Liver (tissue), 9 donors: Measurements from ENCODE around the gene CDH3. TPM values are rescaled to one million over a fixed set of nuclear protein-coding genes. Genes with fewer than 3 reads are reported as not detected.

Experiments used
- DNase-seq: peaks from one replicate; pipeline ENCODE4 v3.0.0-alpha.2; 2017; ENCODE audit warnings: low spot score
- H3K27ac ChIP-seq, 2 donors: one replicate each; pipeline ENCODE4 v1.7.0; 2013; ENCODE audit warnings: inconsistent platforms in 2 of 2, low read length in 2 of 2, control low read depth in 1 of 2, low read depth in 1 of 2, mild to moderate bottlenecking in 1 of 2
- H3K27me3 ChIP-seq, 4 donors: one replicate each; pipeline versions ENCODE4 v1.6.1 to v1.7.0; 2013; ENCODE audit warnings: low read length in 3 of 4, inconsistent platforms in 1 of 4, mild to moderate bottlenecking in 1 of 4, moderate library complexity in 1 of 4; ENCODE audit not compliant: control insufficient read depth in 4 of 4, insufficient read depth in 4 of 4
- H3K36me3 ChIP-seq, 4 donors: one replicate each; pipeline versions ENCODE4 v1.6.1 to v1.7.0; 2013; ENCODE audit warnings: low read length in 3 of 4, mild to moderate bottlenecking in 3 of 4, low read depth in 1 of 4, moderate library complexity in 1 of 4; ENCODE audit not compliant: control insufficient read depth in 4 of 4, insufficient read depth in 3 of 4
- H3K4me1 ChIP-seq, 4 donors: one replicate each; pipeline versions ENCODE4 v1.6.1 to v1.7.0; 2013; ENCODE audit warnings: low read length in 3 of 4, mild to moderate bottlenecking in 3 of 4, moderate library complexity in 1 of 4; ENCODE audit not compliant: control insufficient read depth in 4 of 4, insufficient read depth in 4 of 4
- H3K4me3 ChIP-seq, 3 donors: one replicate each; pipeline versions ENCODE4 v1.6.1 to v1.7.0; 2013; ENCODE audit warnings: low read length in 3 of 3, control low read depth in 1 of 3, low read depth in 1 of 3, mild to moderate bottlenecking in 1 of 3
- H3K9ac ChIP-seq, 2 donors: one replicate each; pipeline ENCODE4 v1.7.0; 2013; ENCODE audit warnings: low read length in 2 of 2, mild to moderate bottlenecking in 2 of 2, moderate library complexity in 2 of 2, control low read depth in 1 of 2, low read depth in 1 of 2
- H3K9me3 ChIP-seq, 4 donors: one replicate each; pipeline versions ENCODE4 v1.6.1 to v1.7.0; 2013; ENCODE audit warnings: low read length in 3 of 4; ENCODE audit not compliant: control insufficient read depth in 4 of 4
- FOXA1 ChIP-seq: IDR thresholded peaks from 2 replicates; pipeline ENCODE4 v1.6.1; 2016; ENCODE audit warnings: antibody characterized with exemption
- FOXA2 ChIP-seq: IDR thresholded peaks from 2 replicates; pipeline ENCODE4 v1.6.1; 2016; ENCODE audit warnings: antibody characterized with exemption
- JUND ChIP-seq, 2 donors: IDR thresholded peaks; 2 replicates each; pipeline ENCODE4 v1.6.1; 2016; ENCODE audit warnings: antibody characterized with exemption in 2 of 2
- NR2F2 ChIP-seq: IDR thresholded peaks from 2 replicates; pipeline ENCODE4 v1.6.1; 2016; ENCODE audit warnings: antibody characterized with exemption
- RAD21 ChIP-seq, 2 donors: IDR thresholded peaks; 2 replicates each; pipeline ENCODE4 v1.6.1; 2016; ENCODE audit warnings: antibody characterized with exemption in 2 of 2, mild to moderate bottlenecking in 2 of 2
- RXRA ChIP-seq, 2 donors: IDR thresholded peaks; 2 replicates each; pipeline ENCODE4 v1.6.1; 2017 to 2018; ENCODE audit warnings: antibody characterized with exemption in 2 of 2, mild to moderate bottlenecking in 1 of 2
- SP1 ChIP-seq: IDR thresholded peaks from 2 replicates; pipeline ENCODE4 v1.6.1; 2018; ENCODE audit warnings: antibody characterized with exemption, mild to moderate bottlenecking
- TAF1 ChIP-seq: conservative IDR thresholded peaks from 2 replicates; pipeline ENCODE4 v1.6.1; 2016; ENCODE audit warnings: antibody characterized with exemption, mild to moderate bottlenecking
- YY1 ChIP-seq: IDR thresholded peaks from 2 replicates; pipeline ENCODE4 v1.6.1; 2016; ENCODE audit warnings: antibody characterized with exemption, mild to moderate bottlenecking
- WGBS: extraction: QIAGEN DNeasy Blood & Tissue Kit; methylation state at CpG from one replicate; pipeline ENCODE4 v1.1.7; 2013; 5-methylcytosine and 5-hydroxymethylcytosine counted together
- polyA plus RNA-seq, 2 donors: library from polyadenylated mRNA; stranded (reverse) in 1 of 2; unstranded in 1 of 2; fragments of 200-250 nt in 1 of 2; fragments of >200 nt in 1 of 2; fragmentation: Nextera tagmentation in 1 of 2; extraction: Ambion mirVana in 1 of 2; gene quantifications; one replicate each; pipeline versions ENCODE4 v1.2.1 to v1.2.3, GENCODE V29; 2013 to 2015
- total RNA-seq, 2 donors: library from RNA; depleted of rRNA; stranded (reverse); fragments of >200 nt; gene quantifications; one replicate each; pipeline ENCODE4 v1.2.3, GENCODE V29; 2014
- TF ChIP-seq, protein P1 (sequence below): fragments of 150-350 bp; IDR thresholded peaks from 2 replicates; pipeline ENCODE4 v1.5.1; 2017; ENCODE audit warnings: improper control_type of control experiment, low read depth, low read length; ENCODE audit not compliant: missing input control
- TF ChIP-seq, protein P2 (sequence below): IDR thresholded peaks from 2 replicates; pipeline ENCODE4 v1.6.1; 2016; ENCODE audit warnings: antibody characterized with exemption
- TF ChIP-seq, protein P3 (sequence below): IDR thresholded peaks from 2 replicates; pipeline ENCODE4 v1.6.1; 2016; ENCODE audit warnings: antibody characterized with exemption
- TF ChIP-seq, protein P4 (sequence below): IDR thresholded peaks from 2 replicates; pipeline ENCODE4 v1.6.1; 2016; ENCODE audit warnings: antibody characterized with exemption
- donor health status: healthy.
- donor health status: healthy.
- donor health status: healthy.
- donor health status: healthy.
- donor health status: healthy.

CDH3 gene
- total and polyA plus RNA-seq, 4 donors, result 0.08 to 0.19 TPM; not detected in 2

DNA sequence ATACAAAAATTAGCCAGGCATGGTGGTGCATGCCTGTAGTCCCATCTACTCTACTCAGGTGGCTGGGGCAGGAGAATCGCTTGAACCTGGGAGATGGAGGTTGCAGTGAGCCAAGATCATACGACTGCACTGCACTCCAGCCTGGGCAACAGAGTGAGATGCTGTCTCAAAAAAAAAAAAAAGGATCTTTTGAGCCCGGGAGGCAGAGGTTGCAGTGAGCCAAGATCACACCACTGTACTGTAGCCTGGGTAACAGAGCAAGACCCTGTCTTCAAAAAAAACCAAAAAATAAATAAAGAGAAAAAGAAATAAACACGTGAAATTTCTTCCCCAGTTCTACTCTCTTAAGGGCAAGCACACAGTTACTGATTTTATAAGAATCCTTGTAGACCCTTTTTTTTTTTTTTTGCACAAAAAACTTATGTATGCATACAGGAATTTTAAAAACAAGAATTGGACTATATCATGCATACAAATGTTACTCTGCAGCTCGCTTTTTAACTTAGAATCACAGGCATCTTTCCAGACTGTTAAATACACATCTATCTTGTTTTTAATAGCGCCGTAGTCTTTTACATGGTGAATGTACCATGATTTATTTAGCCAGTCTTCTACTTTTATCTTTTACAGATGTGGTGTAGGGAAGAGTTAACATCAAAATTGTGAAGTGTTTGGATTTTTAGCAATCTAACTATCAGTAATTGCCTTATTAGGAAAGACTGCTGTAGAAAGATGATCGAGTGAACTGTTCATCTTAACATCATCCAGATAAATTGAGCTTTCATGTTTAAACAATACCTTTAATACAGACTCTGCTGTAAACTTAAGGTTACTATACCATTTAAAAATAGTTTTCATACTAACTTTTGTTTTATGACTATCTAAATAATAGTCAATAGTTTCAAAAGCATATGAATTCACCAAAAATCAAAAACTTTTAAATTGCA lies 14.6 kb downstream of the CDH3 start:
- TF ChIP-seq, protein P1, sequence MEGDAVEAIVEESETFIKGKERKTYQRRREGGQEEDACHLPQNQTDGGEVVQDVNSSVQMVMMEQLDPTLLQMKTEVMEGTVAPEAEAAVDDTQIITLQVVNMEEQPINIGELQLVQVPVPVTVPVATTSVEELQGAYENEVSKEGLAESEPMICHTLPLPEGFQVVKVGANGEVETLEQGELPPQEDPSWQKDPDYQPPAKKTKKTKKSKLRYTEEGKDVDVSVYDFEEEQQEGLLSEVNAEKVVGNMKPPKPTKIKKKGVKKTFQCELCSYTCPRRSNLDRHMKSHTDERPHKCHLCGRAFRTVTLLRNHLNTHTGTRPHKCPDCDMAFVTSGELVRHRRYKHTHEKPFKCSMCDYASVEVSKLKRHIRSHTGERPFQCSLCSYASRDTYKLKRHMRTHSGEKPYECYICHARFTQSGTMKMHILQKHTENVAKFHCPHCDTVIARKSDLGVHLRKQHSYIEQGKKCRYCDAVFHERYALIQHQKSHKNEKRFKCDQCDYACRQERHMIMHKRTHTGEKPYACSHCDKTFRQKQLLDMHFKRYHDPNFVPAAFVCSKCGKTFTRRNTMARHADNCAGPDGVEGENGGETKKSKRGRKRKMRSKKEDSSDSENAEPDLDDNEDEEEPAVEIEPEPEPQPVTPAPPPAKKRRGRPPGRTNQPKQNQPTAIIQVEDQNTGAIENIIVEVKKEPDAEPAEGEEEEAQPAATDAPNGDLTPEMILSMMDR, result no peak
- TF ChIP-seq JUND (IDR thresholded peaks at IDR 0.05) (no peak), NR2F2 (no peak), RAD21 (IDR thresholded peaks at IDR 0.05) (no peak)
- TF ChIP-seq, protein P2, sequence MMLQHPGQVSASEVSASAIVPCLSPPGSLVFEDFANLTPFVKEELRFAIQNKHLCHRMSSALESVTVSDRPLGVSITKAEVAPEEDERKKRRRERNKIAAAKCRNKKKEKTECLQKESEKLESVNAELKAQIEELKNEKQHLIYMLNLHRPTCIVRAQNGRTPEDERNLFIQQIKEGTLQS, result no peak
- TF ChIP-seq, protein P3, sequence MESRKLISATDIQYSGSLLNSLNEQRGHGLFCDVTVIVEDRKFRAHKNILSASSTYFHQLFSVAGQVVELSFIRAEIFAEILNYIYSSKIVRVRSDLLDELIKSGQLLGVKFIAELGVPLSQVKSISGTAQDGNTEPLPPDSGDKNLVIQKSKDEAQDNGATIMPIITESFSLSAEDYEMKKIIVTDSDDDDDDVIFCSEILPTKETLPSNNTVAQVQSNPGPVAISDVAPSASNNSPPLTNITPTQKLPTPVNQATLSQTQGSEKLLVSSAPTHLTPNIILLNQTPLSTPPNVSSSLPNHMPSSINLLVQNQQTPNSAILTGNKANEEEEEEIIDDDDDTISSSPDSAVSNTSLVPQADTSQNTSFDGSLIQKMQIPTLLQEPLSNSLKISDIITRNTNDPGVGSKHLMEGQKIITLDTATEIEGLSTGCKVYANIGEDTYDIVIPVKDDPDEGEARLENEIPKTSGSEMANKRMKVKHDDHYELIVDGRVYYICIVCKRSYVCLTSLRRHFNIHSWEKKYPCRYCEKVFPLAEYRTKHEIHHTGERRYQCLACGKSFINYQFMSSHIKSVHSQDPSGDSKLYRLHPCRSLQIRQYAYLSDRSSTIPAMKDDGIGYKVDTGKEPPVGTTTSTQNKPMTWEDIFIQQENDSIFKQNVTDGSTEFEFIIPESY, result no peak
- TF ChIP-seq, protein P4, sequence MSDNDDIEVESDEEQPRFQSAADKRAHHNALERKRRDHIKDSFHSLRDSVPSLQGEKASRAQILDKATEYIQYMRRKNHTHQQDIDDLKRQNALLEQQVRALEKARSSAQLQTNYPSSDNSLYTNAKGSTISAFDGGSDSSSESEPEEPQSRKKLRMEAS, result no peak
- no peaks in the 10 kb centered on the region for H3K9me3 ChIP-seq
- no peak overlapping the region for H3K4me3 ChIP-seq
- no peaks in the 10 kb centered on the region for H3K27me3 ChIP-seq
- H3K27ac ChIP-seq, result no peak overlapping the region
- no peak overlapping the region for H3K9ac ChIP-seq
- WGBS, result 66% methylated on average over 8 of the region's 8 CpGs
- H3K4me1 ChIP-seq, result no peaks in the 10 kb centered on the region
- no peaks in the 10 kb centered on the region for H3K36me3 ChIP-seq
- DNase-seq, result no peak

DNA sequence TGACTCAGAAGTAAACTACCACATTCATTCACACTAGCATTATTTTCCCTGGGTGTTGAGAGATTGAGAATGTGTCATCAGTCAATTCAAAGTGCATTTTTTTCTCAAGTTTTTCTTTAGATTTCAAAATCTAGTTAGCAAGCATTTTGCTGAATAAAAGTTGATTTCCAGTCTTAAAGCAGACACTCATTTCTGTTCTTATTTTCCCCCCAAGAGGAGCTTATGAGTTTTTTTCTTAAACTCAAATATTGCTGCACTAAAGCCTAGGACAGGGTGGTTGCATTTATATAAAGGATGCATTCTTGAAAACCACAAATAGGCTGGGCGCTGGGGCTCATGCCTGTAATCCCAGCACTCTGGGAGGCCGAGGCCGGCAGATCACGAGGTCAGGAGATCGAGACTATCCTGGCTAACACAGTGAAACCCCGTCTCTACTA lies 15.3 kb downstream of the CDH3 start:
- TF ChIP-seq TAF1 (no peak), FOXA1 (no peak), YY1 (no peak), SP1 (no peak), RXRA (IDR thresholded peaks at IDR 0.05) (no peak), FOXA2 (no peak)
- TF ChIP-seq, protein P3, result no peak
- TF ChIP-seq, protein P1, result no peak
- Histone ChIP-seq H3K4me1 (no peaks in the 10 kb centered on the region), H3K4me3 (no peak overlapping the region), H3K27me3 (no peaks in the 10 kb centered on the region), H3K9ac (no peak overlapping the region), H3K36me3 (no peaks in the 10 kb centered on the region), H3K9me3 (no peaks in the 10 kb centered on the region), H3K27ac (no peak overlapping the region)
- no peak for DNase-seq
- WGBS, result 70% methylated on average over 6 of the region's 6 CpGs
